Loucy (cell line): ENCODE data around the gene CRY2.

ENCODE experiments used
- H2AFZ ChIP-seq: fragments of 200-600 bp; sonication (generic); 2 replicates; pipeline ENCODE4 v1.6.0; 2016; ENCODE audit warnings: antibody characterized with exemption, mild to moderate bottlenecking, low read length, moderate library complexity
- H3F3A ChIP-seq: fragments of 200-600 bp; 2 replicates; pipeline ENCODE4 v1.6.0; 2016; ENCODE audit warnings: antibody characterized with exemption, low read depth, mild to moderate bottlenecking
- H3K27me3 ChIP-seq: fragments of 200-600 bp; sonication (generic); 2 replicates; pipeline ENCODE4 v1.6.1; 2014; ENCODE audit warnings: low read length, mild to moderate bottlenecking; ENCODE audit not compliant: insufficient read depth, poor library complexity, severe bottlenecking
- H3K36me3 ChIP-seq: fragments of 200-600 bp; sonication (generic); 2 replicates; pipeline ENCODE4 v1.6.1; 2016; ENCODE audit warnings: low read length; ENCODE audit not compliant: insufficient read depth
- H3K4me1 ChIP-seq: fragments of 200-600 bp; sonication (generic); 2 replicates; pipeline ENCODE4 v1.5.1; 2014; ENCODE audit warnings: low read length, mild to moderate bottlenecking; ENCODE audit not compliant: insufficient read depth, poor library complexity, severe bottlenecking
- H3K4me2 ChIP-seq: fragments of 200-600 bp; sonication (generic); 2 replicates; pipeline ENCODE4 v1.6.0; 2014; ENCODE audit warnings: antibody characterized with exemption, low read length, low read depth, mild to moderate bottlenecking; ENCODE audit not compliant: poor library complexity, severe bottlenecking
- H3K4me3 ChIP-seq: fragments of 200-600 bp; sonication (generic); 2 replicates; pipeline ENCODE4 v1.5.1; 2014; ENCODE audit warnings: low read length, mild to moderate bottlenecking, mixed read lengths; ENCODE audit not compliant: poor library complexity, severe bottlenecking
- H3K79me2 ChIP-seq: fragments of 200-600 bp; sonication (generic); 2 replicates; pipeline ENCODE4 v1.6.1; 2014; ENCODE audit warnings: low read length; ENCODE audit not compliant: insufficient read depth
- H3K9ac ChIP-seq: fragments of 200-600 bp; sonication (generic); 2 replicates; pipeline ENCODE4 v1.6.0; 2014; ENCODE audit warnings: mild to moderate bottlenecking, low read depth, low read length, moderate library complexity; ENCODE audit not compliant: poor library complexity, severe bottlenecking
- H3K9me2 ChIP-seq: fragments of 200-600 bp; sonication (generic); replicated peaks from 2 replicates; pipeline ENCODE4 v1.6.1; 2016; ENCODE audit warnings: low read depth, low read length, mixed read lengths
- H3K9me3 ChIP-seq: fragments of 200-600 bp; sonication (generic); 2 replicates; pipeline ENCODE4 v1.6.1; 2014; ENCODE audit warnings: mild to moderate bottlenecking, antibody characterized with exemption, low read length, low read depth; ENCODE audit not compliant: insufficient read depth
- H4K20me1 ChIP-seq: fragments of 200-600 bp; sonication (generic); 2 replicates; pipeline ENCODE4 v1.6.0; 2014; ENCODE audit warnings: antibody characterized with exemption, low read length, mild to moderate bottlenecking; ENCODE audit not compliant: insufficient read depth, poor library complexity, severe bottlenecking
- EZH2phosphoT487 ChIP-seq: fragments of 200-600 bp; IDR thresholded peaks from 2 replicates; pipeline ENCODE4 v1.6.1; 2018; ENCODE audit warnings: antibody characterized with exemption, mild to moderate bottlenecking, moderate library complexity, borderline replicate concordance
- TF ChIP-seq, protein P1 (sequence below): fragments of 200-600 bp; sonication (generic); conservative IDR thresholded peaks from 2 replicates; pipeline ENCODE4 v1.5.1; 2014; ENCODE audit warnings: mild to moderate bottlenecking, antibody characterized with exemption, low read length

Gene CRY2

DNA sequence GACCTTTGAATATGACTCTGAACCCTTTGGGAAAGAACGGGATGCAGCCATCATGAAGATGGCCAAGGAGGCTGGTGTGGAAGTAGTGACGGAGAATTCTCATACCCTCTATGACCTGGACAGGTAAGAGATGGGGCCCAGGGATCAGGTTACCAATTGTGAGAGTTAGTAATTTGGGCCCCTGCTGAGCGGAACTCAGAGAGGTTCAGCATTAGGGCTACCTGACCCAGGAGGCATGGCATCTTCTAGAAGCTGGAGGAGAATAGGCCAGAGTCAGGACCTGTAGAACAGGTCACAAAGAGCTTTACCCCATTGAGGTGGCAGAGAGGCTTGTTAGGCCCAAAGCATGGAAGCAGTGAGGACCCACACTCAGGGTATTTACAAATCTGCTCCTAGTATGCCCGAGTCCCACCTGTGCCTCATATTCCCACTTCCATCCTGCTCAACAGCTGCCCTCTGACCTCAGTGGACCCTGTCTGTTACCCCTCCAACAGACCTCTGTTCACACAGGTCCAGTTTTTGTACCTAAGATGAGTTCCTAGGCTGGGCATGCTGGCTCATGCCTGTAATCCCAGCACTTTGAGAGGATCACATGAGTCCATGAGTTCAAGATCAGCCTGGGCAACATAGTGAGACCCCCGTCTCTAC lies 11.6 kb downstream of the CRY2 start:
- H3K36me3 ChIP-seq: peaks cover 77% of the 10 kb centered on the region; the same call in 1 of the 2 replicates
- peaks cover 8% of the 10 kb centered on the region for H4K20me1 ChIP-seq
- no peaks in the 10 kb centered on the region for H3K9me2 ChIP-seq
- H3K27me3 ChIP-seq: no peaks in the 10 kb centered on the region
- H3F3A ChIP-seq: no peaks in the 10 kb centered on the region
- peaks cover 13% of the 10 kb centered on the region; the same call in 1 of the 2 replicates for H3K79me2 ChIP-seq
- TF ChIP-seq, protein P1, sequence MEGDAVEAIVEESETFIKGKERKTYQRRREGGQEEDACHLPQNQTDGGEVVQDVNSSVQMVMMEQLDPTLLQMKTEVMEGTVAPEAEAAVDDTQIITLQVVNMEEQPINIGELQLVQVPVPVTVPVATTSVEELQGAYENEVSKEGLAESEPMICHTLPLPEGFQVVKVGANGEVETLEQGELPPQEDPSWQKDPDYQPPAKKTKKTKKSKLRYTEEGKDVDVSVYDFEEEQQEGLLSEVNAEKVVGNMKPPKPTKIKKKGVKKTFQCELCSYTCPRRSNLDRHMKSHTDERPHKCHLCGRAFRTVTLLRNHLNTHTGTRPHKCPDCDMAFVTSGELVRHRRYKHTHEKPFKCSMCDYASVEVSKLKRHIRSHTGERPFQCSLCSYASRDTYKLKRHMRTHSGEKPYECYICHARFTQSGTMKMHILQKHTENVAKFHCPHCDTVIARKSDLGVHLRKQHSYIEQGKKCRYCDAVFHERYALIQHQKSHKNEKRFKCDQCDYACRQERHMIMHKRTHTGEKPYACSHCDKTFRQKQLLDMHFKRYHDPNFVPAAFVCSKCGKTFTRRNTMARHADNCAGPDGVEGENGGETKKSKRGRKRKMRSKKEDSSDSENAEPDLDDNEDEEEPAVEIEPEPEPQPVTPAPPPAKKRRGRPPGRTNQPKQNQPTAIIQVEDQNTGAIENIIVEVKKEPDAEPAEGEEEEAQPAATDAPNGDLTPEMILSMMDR: no peak
- TF ChIP-seq EZH2phosphoT487: no peak
- H3K9ac ChIP-seq: no peak overlapping the region
- no peaks in the 10 kb centered on the region for H3K4me1 ChIP-seq
- H2AFZ ChIP-seq: no peak overlapping the region
- no peaks in the 10 kb centered on the region for H3K9me3 ChIP-seq
- H3K4me2 ChIP-seq: no peak overlapping the region
- H3K4me3 ChIP-seq: no peak overlapping the region

GRCh38 chr11:45859661-45860140 lies 12.4 kb downstream of the CRY2 start:
- no peaks in the 10 kb centered on the region for H3F3A ChIP-seq
- no peaks in the 10 kb centered on the region for H3K9me3 ChIP-seq
- no peaks in the 10 kb centered on the region for H3K4me1 ChIP-seq
- H3K9ac ChIP-seq: no peak overlapping the region
- H3K27me3 ChIP-seq: no peaks in the 10 kb centered on the region
- H4K20me1 ChIP-seq: peaks cover 7% of the 10 kb centered on the region
- no peak overlapping the region for H2AFZ ChIP-seq
- H3K36me3 ChIP-seq: peaks cover 84% of the 10 kb centered on the region; the same call in 1 of the 2 replicates
- no peaks in the 10 kb centered on the region for H3K9me2 ChIP-seq
- peaks cover 10% of the 10 kb centered on the region; the same call in 1 of the 2 replicates for H3K79me2 ChIP-seq
- H3K4me3 ChIP-seq: no peak overlapping the region
- TF ChIP-seq EZH2phosphoT487: no peak
- TF ChIP-seq, protein P1: no peak
- H3K4me2 ChIP-seq: no peak overlapping the region

GRCh38 chr11:45860348-45860747 lies 13.1 kb downstream of the CRY2 start:
- Histone ChIP-seq H4K20me1 (peaks cover under 1% of the 10 kb centered on the region), H2AFZ (no peak overlapping the region), H3K27me3 (no peaks in the 10 kb centered on the region), H3K36me3 (peaks cover 87% of the 10 kb centered on the region; the same call in 1 of the 2 replicates), H3K9ac (no peak overlapping the region), H3F3A (no peaks in the 10 kb centered on the region), H3K4me3 (no peak overlapping the region), H3K4me2 (no peak overlapping the region), H3K9me3 (no peaks in the 10 kb centered on the region), H3K79me2 (peaks cover 8% of the 10 kb centered on the region; the same call in 1 of the 2 replicates), H3K4me1 (no peaks in the 10 kb centered on the region), H3K9me2 (no peaks in the 10 kb centered on the region)
- TF ChIP-seq EZH2phosphoT487: no peak
- TF ChIP-seq, protein P1: no peak
